Measurements from ENCODE around the gene LRRC8D. TPM values are rescaled to one million over a fixed set of nuclear protein-coding genes. Genes with fewer than 3 reads are reported as not detected.

The LRRC8D gene
- total RNA-seq, 2 donors from 2014 or later = 23.8 to 33.8 TPM

DNA sequence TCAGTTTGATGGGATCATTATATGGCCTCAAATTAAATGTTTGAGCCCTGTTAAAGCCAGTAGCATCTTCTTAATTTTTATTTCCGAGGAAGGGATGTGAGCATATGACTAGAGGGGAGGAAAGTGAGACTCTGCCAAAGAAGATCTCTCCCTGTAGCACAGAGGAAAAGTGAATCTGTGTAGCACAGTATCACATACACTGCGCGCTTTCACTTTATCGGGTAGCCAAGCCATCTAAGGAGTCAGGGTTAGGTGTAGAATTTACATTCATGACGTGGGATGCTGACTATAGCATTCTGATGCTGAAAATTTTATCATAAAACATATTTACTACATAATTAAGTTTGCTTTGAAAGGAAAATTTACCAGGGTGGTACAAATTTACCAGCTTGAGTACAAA, 24.0 kb downstream of the LRRC8D start:
- no peak overlapping the region for H3K27ac Mint-ChIP-seq
- no peaks in the 10 kb centered on the region for H3K9me3 Mint-ChIP-seq
- 96 to 100% methylated on average over 1 to 5 of the region's 5 CpGs for WGBS, 2 experiments (ENCODE audit: insufficient coverage in 1 of 2, insufficient read length in 1 of 2)
- H3K4me1 Mint-ChIP-seq = peaks cover 13% of the 10 kb centered on the region
- Histone ChIP-seq H3K36me3 (ENCODE audit: control insufficient read depth, insufficient read depth, low read length) (peaks cover 4% of the 10 kb centered on the region), H3K27ac (ENCODE audit: low read depth, low read length) (no peak overlapping the region), H3K4me1 (ENCODE audit: control insufficient read depth, insufficient read depth, low read length) (peaks cover 4% of the 10 kb centered on the region), H3K27me3 (ENCODE audit: control insufficient read depth, insufficient read depth, low read length, poor library complexity, severe bottlenecking) (peaks cover 11% of the 10 kb centered on the region), H3K4me3 (ENCODE audit: low read length) (no peak overlapping the region), H3K9me3 (ENCODE audit: control insufficient read depth, low read length) (no peaks in the 10 kb centered on the region), H3K9ac (ENCODE audit: extremely low read depth, low read length, poor library complexity, severe bottlenecking) (no peak overlapping the region)
- DNase-seq = no peak
- peaks cover 19% of the 10 kb centered on the region for H3K36me3 Mint-ChIP-seq (ENCODE audit: low read depth)
- no peaks in the 10 kb centered on the region for H3K27me3 Mint-ChIP-seq (ENCODE audit: insufficient read depth)
- no peak overlapping the region for H3K4me3 Mint-ChIP-seq
- TF ChIP-seq, protein P1, sequence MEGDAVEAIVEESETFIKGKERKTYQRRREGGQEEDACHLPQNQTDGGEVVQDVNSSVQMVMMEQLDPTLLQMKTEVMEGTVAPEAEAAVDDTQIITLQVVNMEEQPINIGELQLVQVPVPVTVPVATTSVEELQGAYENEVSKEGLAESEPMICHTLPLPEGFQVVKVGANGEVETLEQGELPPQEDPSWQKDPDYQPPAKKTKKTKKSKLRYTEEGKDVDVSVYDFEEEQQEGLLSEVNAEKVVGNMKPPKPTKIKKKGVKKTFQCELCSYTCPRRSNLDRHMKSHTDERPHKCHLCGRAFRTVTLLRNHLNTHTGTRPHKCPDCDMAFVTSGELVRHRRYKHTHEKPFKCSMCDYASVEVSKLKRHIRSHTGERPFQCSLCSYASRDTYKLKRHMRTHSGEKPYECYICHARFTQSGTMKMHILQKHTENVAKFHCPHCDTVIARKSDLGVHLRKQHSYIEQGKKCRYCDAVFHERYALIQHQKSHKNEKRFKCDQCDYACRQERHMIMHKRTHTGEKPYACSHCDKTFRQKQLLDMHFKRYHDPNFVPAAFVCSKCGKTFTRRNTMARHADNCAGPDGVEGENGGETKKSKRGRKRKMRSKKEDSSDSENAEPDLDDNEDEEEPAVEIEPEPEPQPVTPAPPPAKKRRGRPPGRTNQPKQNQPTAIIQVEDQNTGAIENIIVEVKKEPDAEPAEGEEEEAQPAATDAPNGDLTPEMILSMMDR (conservative IDR thresholded peaks at IDR 0.05) = no peak

DNA sequence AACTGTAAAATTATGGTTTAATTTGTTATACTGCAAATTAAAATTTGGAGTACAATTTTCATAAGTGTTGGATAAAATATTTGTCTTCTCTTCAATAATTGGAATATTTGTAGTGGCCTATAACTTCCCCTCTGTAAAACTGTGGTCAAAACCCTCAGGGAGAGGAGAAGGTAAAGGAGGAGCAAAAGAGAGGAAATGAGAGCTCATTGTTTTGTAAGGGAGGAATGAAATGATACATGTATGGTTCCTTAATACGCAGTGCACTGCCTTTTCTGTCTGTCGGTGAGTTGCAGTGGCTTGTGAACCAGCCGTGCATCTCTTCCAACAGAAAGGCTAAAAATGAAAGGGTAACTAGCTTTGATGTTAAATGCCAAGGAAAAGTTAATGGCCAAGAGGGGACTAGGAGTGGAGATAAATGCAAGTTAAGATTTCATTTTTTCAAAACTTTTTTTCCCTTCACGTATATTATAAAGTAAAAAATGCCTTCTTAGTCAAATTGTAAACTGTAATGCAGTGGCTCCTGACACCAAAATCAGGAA, 26.4 kb downstream of the LRRC8D start:
- no peak for DNase-seq
- Histone ChIP-seq H3K27ac (ENCODE audit: low read depth, low read length) (no peak overlapping the region), H3K27me3 (ENCODE audit: control insufficient read depth, insufficient read depth, low read length, poor library complexity, severe bottlenecking) (peaks cover 11% of the 10 kb centered on the region), H3K4me1 (ENCODE audit: control insufficient read depth, insufficient read depth, low read length) (peaks cover 3% of the 10 kb centered on the region), H3K9me3 (ENCODE audit: control insufficient read depth, low read length) (no peaks in the 10 kb centered on the region), H3K4me3 (ENCODE audit: low read length) (no peak overlapping the region), H3K9ac (ENCODE audit: extremely low read depth, low read length, poor library complexity, severe bottlenecking) (no peak overlapping the region), H3K36me3 (ENCODE audit: control insufficient read depth, insufficient read depth, low read length) (peaks cover 4% of the 10 kb centered on the region)
- TF ChIP-seq, protein P1 (conservative IDR thresholded peaks at IDR 0.05) = no peak
- Mint-ChIP-seq H3K4me3 (no peak overlapping the region), H3K36me3 (ENCODE audit: low read depth) (peaks cover 19% of the 10 kb centered on the region), H3K9me3 (no peaks in the 10 kb centered on the region), H3K27me3 (ENCODE audit: insufficient read depth) (no peaks in the 10 kb centered on the region), H3K4me1 (peaks cover 8% of the 10 kb centered on the region), H3K27ac (no peak overlapping the region)
- 92 to 95% methylated on average over 3 to 4 of the region's 4 CpGs for WGBS, 2 experiments (ENCODE audit: insufficient coverage in 1 of 2, insufficient read length in 1 of 2)

DNA sequence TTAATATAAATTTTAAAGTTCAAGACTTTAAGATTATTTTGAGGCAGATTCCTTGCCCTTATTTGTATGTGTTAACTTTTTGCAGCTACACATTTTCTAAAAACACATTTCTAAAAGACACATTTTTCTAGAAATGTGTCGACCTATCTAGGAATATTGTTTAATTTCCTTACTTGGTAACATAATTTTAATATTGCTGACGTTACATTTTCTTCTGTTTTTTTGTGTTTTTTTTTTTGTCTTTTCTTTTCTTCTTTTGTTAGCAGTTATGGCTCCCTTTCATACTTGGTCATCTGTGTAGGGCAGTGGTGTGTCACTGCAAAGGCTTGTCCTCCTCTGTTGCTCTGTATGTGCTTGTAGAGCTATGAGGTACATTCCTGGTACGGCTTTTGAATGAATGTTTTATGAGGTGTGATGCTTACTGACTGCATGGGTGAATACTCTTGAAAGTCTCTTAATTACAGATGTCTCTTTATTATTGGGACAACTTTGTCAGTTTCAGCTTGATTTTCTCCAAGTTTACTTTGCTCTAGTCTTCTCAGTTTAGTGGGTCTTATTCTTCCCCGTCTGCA, 30.1 kb downstream of the LRRC8D start:
- Histone ChIP-seq H3K27me3 (ENCODE audit: control insufficient read depth, insufficient read depth, low read length, poor library complexity, severe bottlenecking) (no peaks in the 10 kb centered on the region), H3K9me3 (ENCODE audit: control insufficient read depth, low read length) (no peaks in the 10 kb centered on the region), H3K27ac (ENCODE audit: low read depth, low read length) (no peak overlapping the region), H3K9ac (ENCODE audit: extremely low read depth, low read length, poor library complexity, severe bottlenecking) (no peak overlapping the region), H3K4me1 (ENCODE audit: control insufficient read depth, insufficient read depth, low read length) (no peaks in the 10 kb centered on the region), H3K36me3 (ENCODE audit: control insufficient read depth, insufficient read depth, low read length) (no peaks in the 10 kb centered on the region), H3K4me3 (ENCODE audit: low read length) (no peak overlapping the region)
- TF ChIP-seq, protein P1 (conservative IDR thresholded peaks at IDR 0.05) = no peak
- WGBS, 2 experiments (ENCODE audit: insufficient coverage in 1 of 2, insufficient read length in 1 of 2) = 80 to 96% methylated on average over 1 to 4 of the region's 4 CpGs
- no peak overlapping the region for H3K4me3 Mint-ChIP-seq
- H3K4me1 Mint-ChIP-seq = no peaks in the 10 kb centered on the region
- no peak for DNase-seq
- H3K36me3 Mint-ChIP-seq (ENCODE audit: low read depth) = peaks cover 7% of the 10 kb centered on the region
- no peaks in the 10 kb centered on the region for H3K9me3 Mint-ChIP-seq
- H3K27me3 Mint-ChIP-seq (ENCODE audit: insufficient read depth) = no peaks in the 10 kb centered on the region
- H3K27ac Mint-ChIP-seq = no peak overlapping the region
